GM19351 (cell line): Measurements from ENCODE around the gene IRF4.

Experiments used
- ATAC-seq: cut with Tn5 transposase; IDR thresholded peaks from one replicate; pipeline ENCODE4 v1.9.1; 2021; ENCODE audit warnings: mild to moderate bottlenecking, moderate library complexity; ENCODE audit not compliant: unreplicated experiment

Gene IRF4

GRCh38 chr6:436308-437036, 44.9 kb downstream of the IRF4 start:
- ATAC-seq: no peak

- ATAC-seq: no peak
Measured at GRCh38 chr6:437037-437392, 45.5 kb downstream of the IRF4 start.

- no peak for ATAC-seq
Measured at GRCh38 chr6:438634-439170, 47.1 kb downstream of the IRF4 start.

GRCh38 chr6:439641-440167, 48.2 kb downstream of the IRF4 start:
- no peak for ATAC-seq

- no peak for ATAC-seq
Measured at GRCh38 chr6:441126-441920, 49.8 kb downstream of the IRF4 start.

- no peak for ATAC-seq
Measured at GRCh38 chr6:443621-444159, 52.1 kb downstream of the IRF4 start.

GRCh38 chr6:444653-445275, 53.2 kb downstream of the IRF4 start:
- ATAC-seq: no peak

GRCh38 chr6:445571-446417, 54.2 kb downstream of the IRF4 start:
- ATAC-seq: no peak

- no peak for ATAC-seq
Measured at GRCh38 chr6:446418-447366, 55.1 kb downstream of the IRF4 start.

- no peak for ATAC-seq
Measured at GRCh38 chr6:447381-448165, 56.0 kb downstream of the IRF4 start.

- ATAC-seq: no peak
Measured at GRCh38 chr6:448296-449056, 56.9 kb downstream of the IRF4 start.

GRCh38 chr6:449057-449430, 57.5 kb downstream of the IRF4 start:
- no peak for ATAC-seq

- ATAC-seq: no peak
Measured at GRCh38 chr6:449486-450419, 58.2 kb downstream of the IRF4 start.

GRCh38 chr6:451336-451735, 59.8 kb downstream of the IRF4 start:
- ATAC-seq: no peak

GRCh38 chr6:451847-452246, 60.3 kb downstream of the IRF4 start:
- no peak for ATAC-seq

GRCh38 chr6:452301-453067, 60.9 kb downstream of the IRF4 start:
- ATAC-seq: no peak
